ENCODE results near the gene PHYHD1. TPM values are rescaled to one million over a fixed set of nuclear protein-coding genes. Genes with fewer than 3 reads are reported as not detected.

Gene PHYHD1
- total RNA-seq, 2 donors from 2014 or later, result 36.4 to 50.9 TPM

- WGBS, result 92% methylated on average over 10 of the region's 10 CpGs
- Histone ChIP-seq H3K36me3 (peaks cover 11 to 15% of the 10 kb centered on the region in 2 donors), H3K27me3 (replicated peaks; ENCODE audit: insufficient read depth) (no peaks in the 10 kb centered on the region), H3K27ac (peak overlapping the region; percentile 18 to 87), H3K4me1 (replicated peaks) (peaks cover 4% of the 10 kb centered on the region), H3K9me3 (no peaks in the 10 kb centered on the region), H3K4me3 (no peak overlapping the region)
- intact Hi-C loops (cut with DNase I), result no loop called here
- TF ChIP-seq POLR2A (IDR thresholded peaks at IDR 0.05) (no peak), POLR2AphosphoS5 (IDR thresholded peaks at IDR 0.05) (no peak), CTCF (IDR thresholded peaks at IDR 0.05) (no peak)
- DNase-seq (ENCODE audit: low spot score), result no peak
These were observed 16.7 kb upstream of the PHYHD1 start for GRCh38 chr9:128903871-128904620.

GRCh38 chr9:128905964-128906363 lies 14.8 kb upstream of the PHYHD1 start:
- intact Hi-C loops (cut with DNase I), result no loop called here
- H3K4me1 ChIP-seq (replicated peaks), result peaks cover 8% of the 10 kb centered on the region

GRCh38 chr9:128906741-128907140 lies 14.0 kb upstream of the PHYHD1 start:
- TF ChIP-seq POLR2A (IDR thresholded peaks at IDR 0.05), result no peak
- TF ChIP-seq POLR2AphosphoS5 (IDR thresholded peaks at IDR 0.05), result no peak
- no peak for TF ChIP-seq CTCF (IDR thresholded peaks at IDR 0.05)
- Histone ChIP-seq H3K27ac (no peak overlapping the region), H3K27me3 (replicated peaks; ENCODE audit: insufficient read depth) (no peaks in the 10 kb centered on the region), H3K4me3 (no peak overlapping the region), H3K9me3 (no peaks in the 10 kb centered on the region), H3K36me3 (peaks cover 15 to 20% of the 10 kb centered on the region in 2 donors), H3K4me1 (replicated peaks) (peaks cover 13% of the 10 kb centered on the region)
- WGBS, result 58% methylated on average over 2 of the region's 2 CpGs
- no peak for DNase-seq (ENCODE audit: low spot score)
- intact Hi-C loops (cut with DNase I), result no loop called here

More at GRCh38 chr9:128905964-128906363, 14.8 kb upstream of the PHYHD1 start:
- no peaks in the 10 kb centered on the region for H3K27me3 ChIP-seq (replicated peaks; ENCODE audit: insufficient read depth)
- TF ChIP-seq POLR2A (IDR thresholded peaks at IDR 0.05) (no peak), POLR2AphosphoS5 (IDR thresholded peaks at IDR 0.05) (no peak), CTCF (IDR thresholded peaks at IDR 0.05) (no peak)
- no peaks in the 10 kb centered on the region for H3K9me3 ChIP-seq
- DNase-seq (ENCODE audit: low spot score), result no peak
- H3K27ac ChIP-seq, result no peak overlapping the region
- WGBS, result 93% methylated on average over 7 of the region's 7 CpGs
- H3K4me3 ChIP-seq, result no peak overlapping the region
- H3K36me3 ChIP-seq, result peaks cover 15 to 20% of the 10 kb centered on the region in 2 donors

- Histone ChIP-seq H3K36me3 (peaks cover 15 to 20% of the 10 kb centered on the region in 2 donors), H3K27me3 (replicated peaks; ENCODE audit: insufficient read depth) (no peaks in the 10 kb centered on the region), H3K4me1 (replicated peaks) (peaks cover 19% of the 10 kb centered on the region), H3K9me3 (no peaks in the 10 kb centered on the region), H3K4me3 (no peak overlapping the region), H3K27ac (no peak overlapping the region)
- intact Hi-C loops (cut with DNase I), result no loop called here
- 98% methylated on average over 24 of the region's 24 CpGs for WGBS
- TF ChIP-seq POLR2AphosphoS5 (IDR thresholded peaks at IDR 0.05) (no peak), CTCF (IDR thresholded peaks at IDR 0.05) (no peak), POLR2A (IDR thresholded peaks at IDR 0.05) (no peak)
- DNase-seq (ENCODE audit: low spot score), result no peak
These were observed 12.4 kb upstream of the PHYHD1 start for GRCh38 chr9:128908372-128908771.

GRCh38 chr9:128909859-128910258 lies 10.9 kb upstream of the PHYHD1 start:
- intact Hi-C loops (cut with DNase I), result no loop called here
- no peak for DNase-seq (ENCODE audit: low spot score)
- H3K27me3 ChIP-seq (replicated peaks; ENCODE audit: insufficient read depth), result no peaks in the 10 kb centered on the region
- 79% methylated on average over 2 of the region's 4 CpGs for WGBS
- TF ChIP-seq CTCF (IDR thresholded peaks at IDR 0.05), result no peak
- TF ChIP-seq POLR2AphosphoS5 (IDR thresholded peaks at IDR 0.05), result no peak
- TF ChIP-seq POLR2A (IDR thresholded peaks at IDR 0.05), result no peak
- peak overlapping the region in 1 of 2 donors; percentile 31 for H3K27ac ChIP-seq
- H3K4me3 ChIP-seq, result no peak overlapping the region
- no peaks in the 10 kb centered on the region for H3K9me3 ChIP-seq
- peaks cover 24% of the 10 kb centered on the region for H3K4me1 ChIP-seq (replicated peaks)
- H3K36me3 ChIP-seq, result peaks cover 15 to 20% of the 10 kb centered on the region in 2 donors
